ENCODE results near the gene MYH14. TPM values are rescaled to one million over a fixed set of nuclear protein-coding genes. Genes with fewer than 3 reads are reported as not detected.

Gene MYH14
- total and polyA plus RNA-seq, 9 of the 15 experiments (the other 6 are each of a cell fraction or from before 2014, with no cell fraction given) = 0.04 to 0.86 (median 0.19) TPM; not detected in 2

DNA sequence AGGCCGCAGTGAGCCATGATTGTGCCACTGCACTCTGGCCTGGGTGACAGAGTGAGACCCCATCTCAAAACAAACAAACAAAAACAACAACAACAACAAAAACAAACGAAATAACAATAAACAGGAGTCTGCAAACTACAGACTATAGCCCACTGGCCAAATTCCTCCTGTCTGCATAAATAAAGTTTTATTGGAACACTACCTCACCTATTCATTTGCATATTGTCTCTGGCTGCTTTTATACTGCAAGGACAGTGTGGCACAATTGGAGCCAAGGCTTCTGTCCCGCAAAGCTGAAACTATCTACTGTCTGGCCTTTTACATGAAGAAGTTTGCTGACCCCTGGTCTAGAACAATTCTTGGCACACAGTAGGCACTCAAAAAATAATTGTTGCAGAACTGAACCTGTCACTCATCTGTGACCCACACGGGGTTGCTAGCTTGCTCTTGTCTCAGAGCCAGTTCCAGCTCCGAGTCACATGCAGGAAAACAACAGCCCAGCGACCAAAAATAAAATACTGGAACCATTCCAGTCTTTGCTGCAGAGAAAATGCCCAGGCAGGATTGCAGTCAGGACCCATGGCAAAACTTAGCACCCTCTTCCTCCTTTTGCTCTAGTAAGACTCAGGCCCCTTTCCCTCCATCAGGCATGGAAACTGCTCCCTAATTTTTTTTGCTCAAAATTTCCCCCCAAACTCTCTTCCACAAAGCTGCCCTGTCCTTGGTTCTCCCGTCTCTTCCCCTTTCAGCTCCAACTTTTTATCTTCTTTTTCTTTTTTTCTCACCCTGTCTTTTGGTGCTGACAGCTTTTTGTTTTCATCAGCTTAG is 4.8 kb upstream of the MYH14 start (continued):
- TF ChIP-seq, protein P1, sequence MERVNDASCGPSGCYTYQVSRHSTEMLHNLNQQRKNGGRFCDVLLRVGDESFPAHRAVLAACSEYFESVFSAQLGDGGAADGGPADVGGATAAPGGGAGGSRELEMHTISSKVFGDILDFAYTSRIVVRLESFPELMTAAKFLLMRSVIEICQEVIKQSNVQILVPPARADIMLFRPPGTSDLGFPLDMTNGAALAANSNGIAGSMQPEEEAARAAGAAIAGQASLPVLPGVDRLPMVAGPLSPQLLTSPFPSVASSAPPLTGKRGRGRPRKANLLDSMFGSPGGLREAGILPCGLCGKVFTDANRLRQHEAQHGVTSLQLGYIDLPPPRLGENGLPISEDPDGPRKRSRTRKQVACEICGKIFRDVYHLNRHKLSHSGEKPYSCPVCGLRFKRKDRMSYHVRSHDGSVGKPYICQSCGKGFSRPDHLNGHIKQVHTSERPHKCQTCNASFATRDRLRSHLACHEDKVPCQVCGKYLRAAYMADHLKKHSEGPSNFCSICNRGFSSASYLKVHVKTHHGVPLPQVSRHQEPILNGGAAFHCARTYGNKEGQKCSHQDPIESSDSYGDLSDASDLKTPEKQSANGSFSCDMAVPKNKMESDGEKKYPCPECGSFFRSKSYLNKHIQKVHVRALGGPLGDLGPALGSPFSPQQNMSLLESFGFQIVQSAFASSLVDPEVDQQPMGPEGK (CRISPR knock-in tag; IDR thresholded peaks at IDR 0.05; ENCODE audit: borderline replicate concordance) = no peak
- TF ChIP-seq ZNF282 (CRISPR knock-in tag; IDR thresholded peaks at IDR 0.05) (no peak), CEBPZ (IDR thresholded peaks at IDR 0.05; ENCODE audit: borderline replicate concordance, low read depth, low read length) (no peak), ILK (tag; IDR thresholded peaks at IDR 0.05; ENCODE audit: borderline replicate concordance, low read depth) (no peak), ZNF431 (CRISPR knock-in tag; IDR thresholded peaks at IDR 0.05) (no peak), VEZF1 (CRISPR knock-in tag; IDR thresholded peaks at IDR 0.05) (no peak), USF2 (CRISPR knock-in tag; IDR thresholded peaks at IDR 0.05) (no peak), ZBTB34 (CRISPR knock-in tag; IDR thresholded peaks at IDR 0.05) (no peak), ZNF507 (tag; conservative IDR thresholded peaks at IDR 0.05) (no peak), ZNF3 (CRISPR knock-in tag; IDR thresholded peaks at IDR 0.05) (no peak), RNF2 (IDR thresholded peaks at IDR 0.05) (no peak), MEF2D (tag; conservative IDR thresholded peaks at IDR 0.05; ENCODE audit: low read depth) (no peak), KDM2B (CRISPR knock-in tag; IDR thresholded peaks at IDR 0.05) (no peak), HDAC2 (IDR thresholded peaks at IDR 0.05) (no peak), NELFE (IDR thresholded peaks at IDR 0.05; ENCODE audit: insufficient read depth, insufficient read length) (no peak), EP400 (IDR thresholded peaks at IDR 0.05) (no peak), LEF1 (IDR thresholded peaks at IDR 0.05) (no peak), SOX6 (IDR thresholded peaks at IDR 0.05) (no peak)

All from K562 (cell line).